C4-2B (cell line): ENCODE data around the gene HS1BP3.

ENCODE experiments used
- ZFX ChIP-seq: fragments of 450-650 bp; IDR thresholded peaks from 2 replicates; pipeline ENCODE4 v1.6.1; 2017
- TF ChIP-seq, protein P1 (sequence below): fragments of 450-650 bp; conservative IDR thresholded peaks from 2 replicates; pipeline ENCODE4 v1.5.1; 2017; ENCODE audit warnings: mild to moderate bottlenecking

DNA sequence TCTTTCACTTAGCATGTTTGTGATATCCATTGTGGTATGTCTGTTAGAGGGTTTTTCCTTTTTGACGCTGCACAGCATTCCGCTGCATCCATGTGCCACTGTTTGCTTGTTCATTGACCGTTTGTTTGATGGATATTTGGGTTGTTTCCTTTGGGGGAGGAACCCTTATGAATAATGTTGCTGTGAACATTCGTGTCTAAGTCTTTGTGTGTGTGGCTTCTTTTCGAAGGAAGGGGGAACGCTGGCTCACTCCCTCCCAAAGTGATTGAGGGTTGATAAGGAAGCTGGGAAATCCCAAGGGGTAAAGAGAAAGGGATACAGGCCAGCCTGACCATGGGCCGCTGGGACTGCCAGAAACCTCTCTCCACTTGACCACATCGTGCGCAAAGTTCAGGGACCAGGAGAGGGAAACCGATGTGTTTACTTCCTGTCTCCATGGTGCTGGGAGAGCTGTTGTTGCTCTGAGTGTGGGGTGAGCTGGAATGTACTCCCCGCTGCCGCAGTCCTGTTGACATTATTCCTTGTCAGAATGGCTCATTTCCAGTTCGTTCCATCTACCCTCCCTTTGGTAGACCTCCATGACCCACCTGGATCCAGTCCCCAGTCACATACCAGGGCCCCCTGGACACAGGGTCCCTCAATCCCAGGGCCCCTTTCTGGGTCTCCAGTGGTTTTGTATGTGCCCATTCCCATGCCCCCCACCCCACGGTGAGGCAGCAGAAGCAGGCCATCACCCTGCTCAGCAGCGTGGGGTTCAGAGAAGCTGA, 39.6 kb downstream of the HS1BP3 start:
- TF ChIP-seq, protein P1, sequence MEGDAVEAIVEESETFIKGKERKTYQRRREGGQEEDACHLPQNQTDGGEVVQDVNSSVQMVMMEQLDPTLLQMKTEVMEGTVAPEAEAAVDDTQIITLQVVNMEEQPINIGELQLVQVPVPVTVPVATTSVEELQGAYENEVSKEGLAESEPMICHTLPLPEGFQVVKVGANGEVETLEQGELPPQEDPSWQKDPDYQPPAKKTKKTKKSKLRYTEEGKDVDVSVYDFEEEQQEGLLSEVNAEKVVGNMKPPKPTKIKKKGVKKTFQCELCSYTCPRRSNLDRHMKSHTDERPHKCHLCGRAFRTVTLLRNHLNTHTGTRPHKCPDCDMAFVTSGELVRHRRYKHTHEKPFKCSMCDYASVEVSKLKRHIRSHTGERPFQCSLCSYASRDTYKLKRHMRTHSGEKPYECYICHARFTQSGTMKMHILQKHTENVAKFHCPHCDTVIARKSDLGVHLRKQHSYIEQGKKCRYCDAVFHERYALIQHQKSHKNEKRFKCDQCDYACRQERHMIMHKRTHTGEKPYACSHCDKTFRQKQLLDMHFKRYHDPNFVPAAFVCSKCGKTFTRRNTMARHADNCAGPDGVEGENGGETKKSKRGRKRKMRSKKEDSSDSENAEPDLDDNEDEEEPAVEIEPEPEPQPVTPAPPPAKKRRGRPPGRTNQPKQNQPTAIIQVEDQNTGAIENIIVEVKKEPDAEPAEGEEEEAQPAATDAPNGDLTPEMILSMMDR, result no peak
- TF ChIP-seq ZFX, result no peak
